SIG-M5 treated with dmso at 0.1 percent for 504 hours (cell line): Measurements from ENCODE around the gene ADGRF1.

Experiments used
- DNase-seq: peaks from one replicate; lab custom pipeline; 2025; ENCODE audit not compliant: unreplicated experiment; lab: John Stamatoyannopoulos, UW

Gene ADGRF1

GRCh38 chr6:46985943-46986342 lies 56.2 kb downstream of the ADGRF1 start:
- DNase-seq, result no peak

- peak; percentile 7 for DNase-seq
Observed at GRCh38 chr6:46983007-46983411, 59.1 kb downstream of the ADGRF1 start.

GRCh38 chr6:46979206-46979605 lies 62.9 kb downstream of the ADGRF1 start:
- no peak for DNase-seq

GRCh38 chr6:46974786-46975185 lies 67.3 kb downstream of the ADGRF1 start:
- no peak for DNase-seq

GRCh38 chr6:46973029-46973428 lies 69.1 kb downstream of the ADGRF1 start:
- no peak for DNase-seq

GRCh38 chr6:46972531-46972930 lies 69.6 kb downstream of the ADGRF1 start:
- no peak for DNase-seq

- DNase-seq, result no peak
Observed at GRCh38 chr6:46969206-46969605, 72.9 kb downstream of the ADGRF1 start.

- no peak for DNase-seq
Observed at GRCh38 chr6:46967826-46968349, 74.2 kb downstream of the ADGRF1 start.

GRCh38 chr6:46964716-46965519 lies 77.2 kb downstream of the ADGRF1 start:
- DNase-seq, result no peak

- DNase-seq, result no peak
Observed at GRCh38 chr6:46963626-46964025, 78.5 kb downstream of the ADGRF1 start.

GRCh38 chr6:46963039-46963438 lies 79.1 kb downstream of the ADGRF1 start:
- no peak for DNase-seq

GRCh38 chr6:46961711-46962110 lies 80.4 kb downstream of the ADGRF1 start:
- no peak for DNase-seq

GRCh38 chr6:46961232-46961631 lies 80.9 kb downstream of the ADGRF1 start:
- no peak for DNase-seq

GRCh38 chr6:46959419-46959818 lies 82.7 kb downstream of the ADGRF1 start:
- no peak for DNase-seq

GRCh38 chr6:46956409-46956808 lies 85.7 kb downstream of the ADGRF1 start:
- DNase-seq, result no peak

- no peak for DNase-seq
Observed at GRCh38 chr6:46954837-46955451, 87.2 kb downstream of the ADGRF1 start.

GRCh38 chr6:46953921-46954320 lies 88.2 kb downstream of the ADGRF1 start:
- DNase-seq, result no peak

- no peak for DNase-seq
Observed at GRCh38 chr6:46949632-46950280, 92.4 kb downstream of the ADGRF1 start.

- no peak for DNase-seq
Observed at GRCh38 chr6:46948699-46949098, 93.4 kb downstream of the ADGRF1 start.
